Measurements from ENCODE around the gene SAPCD1.

Gene SAPCD1

DNA sequence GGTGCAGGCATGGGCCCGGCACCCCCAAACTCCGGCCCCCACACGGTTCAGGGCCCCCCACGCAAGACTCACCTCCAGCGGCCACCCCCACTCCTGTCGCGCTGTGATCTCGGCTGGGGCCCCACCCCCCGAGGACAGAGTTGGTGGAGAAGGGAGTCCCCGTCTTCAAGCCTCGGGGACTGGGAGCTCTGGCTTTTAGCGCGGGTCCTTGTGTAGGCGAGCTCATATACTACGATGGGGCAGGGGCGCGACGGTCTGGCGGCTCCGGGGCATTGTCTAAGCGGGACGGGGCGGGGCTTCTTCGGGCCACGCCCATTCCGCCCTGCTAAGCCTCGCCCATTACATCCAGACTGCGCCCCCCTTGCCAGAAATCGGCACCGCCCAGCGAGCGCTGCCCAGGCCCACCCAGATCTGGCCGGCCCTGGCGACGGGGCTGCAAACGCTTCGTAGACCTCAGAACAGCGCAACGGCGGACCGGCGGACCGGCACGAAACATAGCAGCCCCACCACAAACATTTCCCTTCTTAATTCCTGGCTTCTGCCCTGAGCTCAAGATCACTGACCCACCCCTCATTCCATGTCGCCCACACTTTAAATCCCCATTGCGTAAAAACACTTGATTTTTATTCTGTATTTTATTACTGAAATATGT is 32.4 kb upstream of the SAPCD1 start:
- peak; percentile 78 to 91 (median 78) for DNase-seq

DNA sequence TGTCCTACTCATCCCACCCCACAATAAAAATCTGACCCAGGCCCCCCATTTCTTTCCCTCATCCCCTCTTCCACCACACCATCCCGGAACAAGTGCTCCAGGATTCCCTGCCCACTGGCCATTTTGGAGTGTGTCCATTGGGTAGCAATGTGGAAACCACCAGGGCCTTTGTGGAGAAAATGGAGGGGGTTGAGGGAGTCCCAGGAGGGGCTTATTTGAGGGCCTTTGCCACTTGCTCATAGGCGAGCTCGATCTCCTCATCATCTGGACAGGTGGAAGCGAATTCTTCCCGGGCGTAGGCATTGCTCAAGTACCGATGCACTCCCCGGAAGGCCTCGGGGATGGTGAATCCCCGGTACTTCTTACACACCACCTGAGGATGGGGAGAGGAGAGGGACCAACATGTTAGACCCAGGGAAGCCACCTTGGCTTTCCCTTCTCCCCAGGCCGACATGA is 31.8 kb upstream of the SAPCD1 start:
- DNase-seq: no peak

GRCh38 chr6:31732029-31732428 is 30.4 kb upstream of the SAPCD1 start:
- no peak for DNase-seq

- no peak for DNase-seq
Measured at GRCh38 chr6:31733734-31734133, 28.7 kb upstream of the SAPCD1 start.

GRCh38 chr6:31734247-31734820 is 28.1 kb upstream of the SAPCD1 start:
- no peak for DNase-seq

DNA sequence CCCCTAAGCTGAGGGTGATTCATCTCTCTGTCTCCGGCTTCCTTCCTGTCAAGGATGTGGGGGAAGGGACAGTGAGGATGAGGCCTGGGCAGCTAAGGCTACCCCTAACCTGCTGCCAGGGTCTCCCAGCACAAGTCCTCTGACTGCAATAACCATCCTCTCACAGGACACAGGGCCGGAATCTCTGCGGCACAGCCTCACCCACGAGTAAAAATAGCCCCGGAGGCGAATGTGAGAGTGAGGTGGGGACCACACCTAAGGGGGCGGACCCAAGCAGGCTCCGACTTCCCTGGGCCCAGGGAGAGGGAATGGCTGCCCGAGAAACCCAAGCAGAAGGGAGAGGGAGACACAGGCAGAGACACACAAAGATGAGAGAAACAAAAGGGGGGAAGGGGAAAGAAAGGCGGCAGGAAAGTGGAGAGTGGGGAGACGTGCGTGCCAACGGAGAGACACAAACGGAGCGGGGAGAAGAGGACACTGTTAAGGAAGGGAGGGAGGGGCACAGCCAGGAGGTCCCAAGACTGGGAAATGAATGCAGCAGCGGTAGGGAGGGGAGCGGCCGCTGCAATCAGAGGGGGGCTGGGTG is 27.5 kb upstream of the SAPCD1 start:
- peak; percentile 87 to 88 (median 87) for DNase-seq

DNA sequence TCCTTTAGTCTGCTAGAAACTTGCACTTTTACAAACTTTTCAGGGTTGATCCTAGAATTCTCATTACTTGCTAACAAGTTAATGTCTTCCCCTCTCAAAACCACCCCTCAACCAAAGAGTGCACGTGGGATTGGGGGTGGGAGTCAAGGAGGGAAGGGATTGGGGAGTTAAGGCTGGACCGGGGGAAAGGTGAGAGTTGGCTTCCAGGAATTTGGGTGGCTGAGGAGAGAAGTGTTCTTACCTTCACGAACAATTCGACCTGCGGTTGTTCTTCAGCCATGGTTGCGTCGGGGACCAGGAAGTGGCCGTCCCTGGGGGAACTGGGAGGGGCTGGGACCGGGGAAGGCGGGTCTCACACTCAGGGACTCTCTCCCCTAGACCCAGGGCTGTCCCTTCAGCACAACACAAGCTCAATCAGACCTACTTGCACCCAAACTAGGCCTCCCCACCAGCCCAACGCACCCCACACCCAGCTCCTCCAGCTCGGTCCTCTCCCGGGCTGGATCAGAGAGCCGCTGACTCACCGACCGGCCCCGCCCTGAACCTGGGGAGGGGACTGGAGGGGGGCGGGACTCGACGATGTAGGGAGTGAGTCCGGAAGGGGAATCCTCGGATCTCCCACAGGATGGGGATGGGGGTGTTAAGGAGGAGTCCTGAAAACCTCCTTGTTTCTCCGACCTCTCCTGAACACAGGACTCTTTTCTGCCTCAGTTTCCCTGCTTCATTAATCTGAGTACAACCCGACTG is 26.3 kb upstream of the SAPCD1 start, which contains the start of gene CLIC1:
Gene CLIC1, minus strand, starts transcription at position 510 of the 747 bp plus-strand sequence. Its CDS starts 230 bp downstream, at position 280.
- peak; percentile 92 to 96 (median 94) for DNase-seq

DNA sequence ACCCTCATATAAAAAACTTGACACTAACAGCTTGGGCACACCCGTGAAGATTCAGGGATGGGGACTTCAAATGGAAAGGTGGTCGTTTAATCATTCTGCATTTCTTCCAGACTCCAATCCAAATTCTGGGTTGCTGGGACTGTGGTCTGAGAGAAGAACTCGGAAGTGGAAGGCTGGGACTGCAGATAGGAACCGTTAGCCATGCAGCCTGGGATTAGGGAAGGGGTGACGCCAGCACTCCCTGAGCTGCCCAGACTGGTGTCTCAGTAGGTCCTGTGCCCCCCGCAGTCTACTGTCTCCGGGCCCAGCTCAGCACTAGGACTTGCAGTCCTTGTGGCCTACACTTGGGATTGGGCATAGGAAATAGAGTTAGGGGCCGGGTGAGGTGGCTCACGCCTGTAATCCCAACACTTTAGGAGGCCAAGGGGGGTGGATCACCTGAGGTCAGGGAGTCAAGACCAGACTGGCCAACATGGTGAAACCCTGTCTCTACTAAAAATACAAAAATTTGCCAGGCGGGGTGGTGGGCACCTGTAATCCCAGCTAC is 25.6 kb upstream of the SAPCD1 start:
- DNase-seq: peak; percentile 27 to 48 (median 46)

GRCh38 chr6:31737315-31737990 is 25.0 kb upstream of the SAPCD1 start:
- DNase-seq: peak; percentile 43 to 82 (median 73)

DNA sequence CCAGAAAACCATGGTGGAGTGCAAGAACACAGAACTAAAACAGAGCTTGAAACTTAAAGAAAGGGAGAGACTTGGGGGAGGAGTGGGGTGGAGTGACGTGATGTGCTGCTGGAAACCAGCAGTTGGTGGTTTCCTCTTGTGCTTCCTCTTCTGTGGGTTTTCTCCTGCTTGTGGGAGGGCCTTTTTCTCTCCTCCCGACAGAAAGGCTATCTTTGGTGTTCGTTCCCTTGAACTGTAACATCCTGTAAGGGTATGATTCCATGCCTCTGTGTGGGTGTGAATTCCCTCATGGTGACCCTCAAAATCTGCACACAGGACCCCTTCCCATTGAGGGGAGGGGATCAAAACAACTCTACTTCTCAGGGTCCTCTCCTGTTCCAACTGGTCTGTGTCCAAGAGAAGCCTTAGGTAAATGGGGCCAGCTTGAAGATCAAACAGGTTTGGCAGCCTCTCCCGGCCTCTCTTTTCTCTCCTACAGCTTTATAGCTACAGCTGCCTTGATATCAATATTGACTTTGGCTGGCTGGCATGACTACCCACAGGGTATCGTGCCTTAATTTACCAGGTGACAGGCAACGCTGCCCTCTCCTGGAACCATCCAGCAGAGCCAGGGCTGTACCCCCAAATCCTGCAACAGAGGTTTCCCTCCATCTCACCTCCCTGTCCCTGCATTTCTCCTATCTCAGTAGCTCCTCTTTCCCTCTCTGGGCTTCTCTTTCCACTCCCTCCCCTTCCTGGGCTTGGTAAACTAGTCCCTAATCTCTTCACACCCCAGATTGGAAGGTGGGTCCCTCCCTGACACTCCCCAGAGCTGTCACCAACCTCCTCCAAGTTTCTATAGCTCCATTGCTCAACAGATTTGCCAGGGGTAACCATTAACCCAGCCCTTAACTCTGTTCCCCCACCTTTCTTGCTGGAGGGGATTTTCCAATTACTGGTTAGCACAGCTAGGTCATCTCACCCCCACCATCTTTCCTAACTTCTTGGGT is 24.2 kb upstream of the SAPCD1 start:
- peak; percentile 92 to 95 (median 92) for DNase-seq

GRCh38 chr6:31739639-31740396 is 22.6 kb upstream of the SAPCD1 start, which contains the start of gene MSH5:
Gene MSH5 (plus strand): TSS chr6:31740005. CDS start chr6:31740467, 462 bp downstream.
- peak; percentile 99 for DNase-seq

DNA sequence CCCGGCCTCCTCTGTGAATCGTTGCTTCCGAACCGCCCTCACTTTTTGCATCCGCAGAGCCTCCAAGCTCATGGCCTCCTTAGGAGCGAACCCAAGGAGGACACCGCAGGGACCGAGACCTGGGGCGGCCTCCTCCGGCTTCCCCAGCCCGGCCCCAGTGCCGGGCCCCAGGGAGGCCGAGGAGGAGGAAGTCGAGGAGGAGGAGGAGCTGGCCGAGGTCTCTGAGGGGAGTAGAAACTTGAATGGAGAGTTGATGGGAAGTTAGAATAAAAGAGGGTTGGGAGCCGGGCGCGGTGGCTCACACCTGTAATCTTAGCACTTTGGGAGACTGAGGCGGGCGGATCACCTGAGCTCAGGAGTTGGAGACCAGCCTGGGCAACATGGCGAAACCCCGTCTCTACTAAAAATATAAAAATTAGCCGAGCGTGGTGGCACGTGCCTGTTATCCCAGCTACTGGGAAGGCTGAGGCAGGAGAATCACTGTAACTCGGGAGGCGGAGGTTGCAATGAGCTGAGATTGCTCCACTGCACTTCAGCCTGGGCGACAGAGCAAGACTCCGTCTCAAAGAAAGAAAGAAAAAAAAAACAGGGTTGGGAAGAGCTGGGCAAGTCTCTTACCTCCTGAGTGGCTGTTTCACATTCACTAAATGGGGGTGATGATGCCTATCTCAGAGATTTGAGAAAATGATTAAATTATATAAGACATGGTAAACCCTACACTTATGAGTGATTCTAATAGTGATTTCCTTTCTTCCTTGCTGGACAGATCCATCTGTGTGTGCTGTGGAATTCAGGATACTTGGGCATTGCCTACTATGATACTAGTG is 21.8 kb upstream of the SAPCD1 start:
- DNase-seq: peak; percentile 64 to 80 (median 71)

DNA sequence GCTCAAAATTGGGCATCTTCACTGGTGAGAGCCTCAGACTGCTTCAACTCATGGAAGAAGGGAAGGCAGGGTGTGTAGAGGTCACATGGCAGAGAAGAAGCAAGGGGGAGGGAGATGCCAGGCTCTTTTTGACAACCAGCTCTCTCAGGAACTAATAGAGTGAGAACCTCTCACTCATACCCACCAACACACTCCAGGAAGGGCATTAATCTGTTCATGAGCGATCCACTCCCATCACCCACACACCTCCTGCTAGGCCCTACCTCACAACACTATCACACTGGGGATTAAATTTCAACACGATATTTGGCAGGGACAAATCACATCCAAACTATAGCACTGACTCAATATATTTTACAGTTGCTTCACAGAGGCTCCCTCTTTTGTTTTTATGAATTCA is 20.6 kb upstream of the SAPCD1 start:
- no peak for DNase-seq

GRCh38 chr6:31742894-31743293 is 19.6 kb upstream of the SAPCD1 start:
- DNase-seq: no peak

- no peak for DNase-seq
Measured at GRCh38 chr6:31744422-31744821, 18.0 kb upstream of the SAPCD1 start.

- no peak for DNase-seq
Measured at GRCh38 chr6:31749301-31750036, 13.0 kb upstream of the SAPCD1 start.

- DNase-seq: no peak
Measured at GRCh38 chr6:31750411-31751022, 11.9 kb upstream of the SAPCD1 start.

GRCh38 chr6:31752739-31753319 is 9.6 kb upstream of the SAPCD1 start:
- DNase-seq: peak in 1 of 3 donors; percentile 11
